K562 (cell line): ENCODE data around the gene ARHGAP33. TPM values are rescaled to one million over a fixed set of nuclear protein-coding genes. Genes with fewer than 3 reads are reported as not detected.

Source experiments
- CEBPB ChIP-seq: fragments of 450-650 bp; IDR thresholded peaks from 2 replicates; pipeline ENCODE4 v1.6.1; 2016; ENCODE audit warnings: missing genetic modification characterization, missing compliant biosample characterization
- CTBP1 ChIP-seq: fragments of 450-650 bp; IDR thresholded peaks from 2 replicates; pipeline ENCODE4 v1.6.1; 2016; ENCODE audit warnings: borderline replicate concordance
- EGR1 ChIP-seq: fragments of 450-650 bp; conservative IDR thresholded peaks from 2 replicates; pipeline ENCODE4 v1.6.1; 2017; ENCODE audit warnings: mild to moderate bottlenecking
- EHMT2 ChIP-seq: fragments of 450-650 bp; IDR thresholded peaks from 2 replicates; pipeline ENCODE4 v1.6.1; 2018; ENCODE audit warnings: antibody characterized with exemption
- FOXP1 ChIP-seq: sonication (generic); formaldehyde crosslinking; IDR thresholded peaks from 2 replicates; pipeline ENCODE4 v1.8.0; 2022; ENCODE audit warnings: mild to moderate bottlenecking, missing genetic modification reagents
- GATA2 ChIP-seq: sonication (generic); formaldehyde crosslinking; IDR thresholded peaks from 2 replicates; pipeline ENCODE4 v1.4.0; 2020; ENCODE audit warnings: mild to moderate bottlenecking, missing genetic modification reagents
- JUN ChIP-seq, 2 experiments: sonication (generic) in 1 of 2; formaldehyde crosslinking in 1 of 2; IDR thresholded peaks; 2 replicates each; pipeline versions ENCODE4 v1.6.1 to v1.8.0; 2012 to 2022; ENCODE audit warnings: borderline replicate concordance in 2 of 2, mild to moderate bottlenecking in 2 of 2, improper control_type of control experiment in 1 of 2, low read depth in 1 of 2, low read length in 1 of 2, missing genetic modification reagents in 1 of 2
- NR4A1 ChIP-seq, 2 experiments: fragments of 250-450 bp in 1 of 2; fragments of 450-650 bp in 1 of 2; sonication (Bioruptor Pico) in 1 of 2; IDR thresholded peaks; 2 replicates each; pipeline versions ENCODE4 v1.4.0 to v1.6.1; 2016 to 2020; ENCODE audit warnings: mild to moderate bottlenecking in 2 of 2, missing compliant biosample characterization in 1 of 2, missing genetic modification characterization in 1 of 2, moderate library complexity in 1 of 2
- PML ChIP-seq: IDR thresholded peaks from 2 replicates; pipeline ENCODE4 v1.6.1; 2012; ENCODE audit warnings: low read length, inconsistent platforms
- PYGO2 ChIP-seq: fragments of 450-650 bp; IDR thresholded peaks from 2 replicates; pipeline ENCODE4 v1.6.1; 2016; ENCODE audit warnings: mild to moderate bottlenecking, missing genetic modification characterization, moderate library complexity, missing compliant biosample characterization
- SIN3A ChIP-seq, 2 experiments: fragments of 150-350 bp in 1 of 2; IDR thresholded peaks; 2 replicates each; pipeline ENCODE4 v1.6.1; 2011 to 2016; ENCODE audit warnings: borderline replicate concordance in 2 of 2, low read depth in 2 of 2, low read length in 2 of 2, mild to moderate bottlenecking in 2 of 2, moderate library complexity in 2 of 2; ENCODE audit not compliant: control insufficient read depth in 1 of 2
- USF1 ChIP-seq: sonication (generic); formaldehyde crosslinking; IDR thresholded peaks from 2 replicates; pipeline ENCODE4 v1.9.0; 2022; ENCODE audit warnings: mild to moderate bottlenecking, missing genetic modification reagents
- polyA plus RNA-seq, 8 experiments: library from polyadenylated mRNA; depleted of rRNA in 4 of 8; stranded (reverse) in 5 of 8; unstranded in 3 of 8; fragments of >200 nt; fragmentation: Nextera tagmentation in 2 of 8; fragmentation: Illumina TruSeq in 1 of 8; extraction: Ambion mirVana in 2 of 8; extraction: Trizol in 1 of 8; gene quantifications; 2 replicates each; pipeline versions ENCODE4 v1.2.1 to v1.2.3, GENCODE V29; 2011 to 2014; ENCODE audit warnings: inconsistent platforms in 1 of 8, missing spikeins in 1 of 8
- total RNA-seq, 7 experiments: library from RNA; depleted of rRNA in 6 of 7; stranded (reverse); fragments of >200 nt in 6 of 7; fragmentation: Illumina TruSeq in 2 of 7; extraction: Trizol in 2 of 7; gene quantifications; 2 replicates each; pipeline versions ENCODE4 v1.2.1 to v1.2.3, GENCODE V29; 2011 to 2021; ENCODE audit warnings: low replicate concordance in 1 of 7
- TF ChIP-seq, protein P1 (sequence below): sonication (generic); formaldehyde crosslinking; IDR thresholded peaks from 2 replicates; pipeline ENCODE4 v1.8.0; 2022; ENCODE audit warnings: missing genetic modification reagents, mild to moderate bottlenecking, borderline replicate concordance
- TF ChIP-seq, protein P2 (sequence below): fragments of 450-650 bp; IDR thresholded peaks from 2 replicates; pipeline ENCODE4 v1.6.1; 2016; ENCODE audit warnings: borderline replicate concordance
- TF ChIP-seq, protein P3 (sequence below): fragments of 250-450 bp; sonication (Bioruptor Pico); IDR thresholded peaks from 2 replicates; pipeline ENCODE4 v1.4.0; 2020

ARHGAP33 gene
- total and polyA plus RNA-seq, 9 of the 15 experiments (the other 6 are each of a cell fraction or from before 2014, with no cell fraction given): 0.06 to 26.6 (median 1.6) TPM; not detected in 1

DNA sequence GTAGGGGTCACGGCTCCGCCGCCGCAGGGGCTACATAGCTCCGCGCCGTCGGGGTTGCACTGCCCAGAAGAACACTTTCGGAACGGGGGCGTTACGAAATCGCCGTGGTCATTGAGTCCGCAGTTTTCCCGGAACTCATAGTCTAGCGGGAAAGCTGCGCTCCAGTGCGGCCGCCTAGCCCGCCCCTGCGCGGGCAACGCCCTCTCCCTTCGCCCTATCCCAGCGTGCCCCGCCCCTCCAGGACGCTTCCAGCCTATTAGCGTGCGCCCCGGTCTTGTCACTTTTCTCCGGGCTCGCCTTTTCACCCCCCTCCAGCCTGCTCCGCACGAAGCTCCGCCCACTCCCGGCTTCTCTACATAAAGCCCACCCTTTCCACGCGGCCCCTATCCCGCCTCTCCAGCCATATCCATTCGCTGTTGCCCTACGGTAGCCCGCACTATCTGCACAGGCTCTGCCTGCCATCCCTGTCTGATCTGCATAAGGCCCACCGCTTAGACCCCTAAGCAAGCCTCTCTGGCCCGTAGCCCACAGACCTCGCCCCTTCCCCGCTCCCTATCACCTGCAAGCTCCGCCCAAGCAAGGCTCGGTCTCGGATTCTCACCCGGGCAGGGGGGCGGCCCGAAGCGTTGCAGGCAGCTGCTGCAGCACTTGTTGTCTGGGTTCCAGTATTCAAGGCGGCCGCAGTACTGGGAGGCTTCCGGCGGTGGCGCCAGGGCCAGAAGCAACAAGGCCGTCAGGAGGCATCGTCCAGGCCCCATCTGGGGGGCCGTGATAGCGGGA is 34.8 kb upstream of the ARHGAP33 start (continued):
- TF ChIP-seq, protein P1, sequence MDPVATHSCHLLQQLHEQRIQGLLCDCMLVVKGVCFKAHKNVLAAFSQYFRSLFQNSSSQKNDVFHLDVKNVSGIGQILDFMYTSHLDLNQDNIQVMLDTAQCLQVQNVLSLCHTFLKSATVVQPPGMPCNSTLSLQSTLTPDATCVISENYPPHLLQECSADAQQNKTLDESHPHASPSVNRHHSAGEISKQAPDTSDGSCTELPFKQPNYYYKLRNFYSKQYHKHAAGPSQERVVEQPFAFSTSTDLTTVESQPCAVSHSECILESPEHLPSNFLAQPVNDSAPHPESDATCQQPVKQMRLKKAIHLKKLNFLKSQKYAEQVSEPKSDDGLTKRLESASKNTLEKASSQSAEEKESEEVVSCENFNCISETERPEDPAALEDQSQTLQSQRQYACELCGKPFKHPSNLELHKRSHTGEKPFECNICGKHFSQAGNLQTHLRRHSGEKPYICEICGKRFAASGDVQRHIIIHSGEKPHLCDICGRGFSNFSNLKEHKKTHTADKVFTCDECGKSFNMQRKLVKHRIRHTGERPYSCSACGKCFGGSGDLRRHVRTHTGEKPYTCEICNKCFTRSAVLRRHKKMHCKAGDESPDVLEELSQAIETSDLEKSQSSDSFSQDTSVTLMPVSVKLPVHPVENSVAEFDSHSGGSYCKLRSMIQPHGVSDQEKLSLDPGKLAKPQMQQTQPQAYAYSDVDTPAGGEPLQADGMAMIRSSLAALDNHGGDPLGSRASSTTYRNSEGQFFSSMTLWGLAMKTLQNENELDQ: 0 out of 2 replicates have a peak, but pooled peaks have one; percentile 33
- TF ChIP-seq GATA2 (CRISPR knock-in tag) (0 out of 2 replicates have a peak, but pooled peaks have one; percentile 46), JUN (IDR thresholded peaks at IDR 0.05; ENCODE audit: borderline replicate concordance, low read depth, low read length) (no peak; the same call in 1 of the 2 replicates), JUN (CRISPR knock-in tag; IDR thresholded peaks at IDR 0.05; ENCODE audit: borderline replicate concordance) (peak; percentile 78; the same call in 1 of the 2 replicates), EGR1 (peak; percentile 52), PML (peak; percentile 15; the same call in 1 of the 2 replicates), PYGO2 (no peak), FOXP1 (CRISPR knock-in tag) (peak; percentile 92), NR4A1 (CRISPR knock-in tag; IDR thresholded peaks at IDR 0.05) (no peak), NR4A1 (tag; IDR thresholded peaks at IDR 0.05) (no peak), EHMT2 (no peak), SIN3A (IDR thresholded peaks at IDR 0.05; ENCODE audit: borderline replicate concordance in 2 of 2, control insufficient read depth in 1 of 2, low read depth in 2 of 2, low read length in 2 of 2) (peak; percentile 48 to 53; a peak in 2 of 4 replicates), CEBPB (tag) (peak; percentile 97), USF1 (CRISPR knock-in tag) (peak; percentile 48), CTBP1 (peak; percentile 55)
- TF ChIP-seq, protein P2, sequence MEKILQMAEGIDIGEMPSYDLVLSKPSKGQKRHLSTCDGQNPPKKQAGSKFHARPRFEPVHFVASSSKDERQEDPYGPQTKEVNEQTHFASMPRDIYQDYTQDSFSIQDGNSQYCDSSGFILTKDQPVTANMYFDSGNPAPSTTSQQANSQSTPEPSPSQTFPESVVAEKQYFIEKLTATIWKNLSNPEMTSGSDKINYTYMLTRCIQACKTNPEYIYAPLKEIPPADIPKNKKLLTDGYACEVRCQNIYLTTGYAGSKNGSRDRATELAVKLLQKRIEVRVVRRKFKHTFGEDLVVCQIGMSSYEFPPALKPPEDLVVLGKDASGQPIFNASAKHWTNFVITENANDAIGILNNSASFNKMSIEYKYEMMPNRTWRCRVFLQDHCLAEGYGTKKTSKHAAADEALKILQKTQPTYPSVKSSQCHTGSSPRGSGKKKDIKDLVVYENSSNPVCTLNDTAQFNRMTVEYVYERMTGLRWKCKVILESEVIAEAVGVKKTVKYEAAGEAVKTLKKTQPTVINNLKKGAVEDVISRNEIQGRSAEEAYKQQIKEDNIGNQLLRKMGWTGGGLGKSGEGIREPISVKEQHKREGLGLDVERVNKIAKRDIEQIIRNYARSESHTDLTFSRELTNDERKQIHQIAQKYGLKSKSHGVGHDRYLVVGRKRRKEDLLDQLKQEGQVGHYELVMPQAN: peak; percentile 76; the same call in 1 of the 2 replicates
- TF ChIP-seq, protein P3, sequence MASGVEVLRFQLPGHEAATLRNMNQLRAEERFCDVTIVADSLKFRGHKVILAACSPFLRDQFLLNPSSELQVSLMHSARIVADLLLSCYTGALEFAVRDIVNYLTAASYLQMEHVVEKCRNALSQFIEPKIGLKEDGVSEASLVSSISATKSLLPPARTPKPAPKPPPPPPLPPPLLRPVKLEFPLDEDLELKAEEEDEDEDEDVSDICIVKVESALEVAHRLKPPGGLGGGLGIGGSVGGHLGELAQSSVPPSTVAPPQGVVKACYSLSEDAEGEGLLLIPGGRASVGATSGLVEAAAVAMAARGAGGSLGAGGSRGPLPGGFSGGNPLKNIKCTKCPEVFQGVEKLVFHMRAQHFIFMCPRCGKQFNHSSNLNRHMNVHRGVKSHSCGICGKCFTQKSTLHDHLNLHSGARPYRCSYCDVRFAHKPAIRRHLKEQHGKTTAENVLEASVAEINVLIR (CRISPR knock-in tag): no peak
